ENCODE results near the gene SLC17A7.
"Not testable (repeated sequence)": the region's sequence is repeated elsewhere in the genome, so short reads cannot be mapped to it uniquely, and the experiment has no call there.

Gene SLC17A7

DNA sequence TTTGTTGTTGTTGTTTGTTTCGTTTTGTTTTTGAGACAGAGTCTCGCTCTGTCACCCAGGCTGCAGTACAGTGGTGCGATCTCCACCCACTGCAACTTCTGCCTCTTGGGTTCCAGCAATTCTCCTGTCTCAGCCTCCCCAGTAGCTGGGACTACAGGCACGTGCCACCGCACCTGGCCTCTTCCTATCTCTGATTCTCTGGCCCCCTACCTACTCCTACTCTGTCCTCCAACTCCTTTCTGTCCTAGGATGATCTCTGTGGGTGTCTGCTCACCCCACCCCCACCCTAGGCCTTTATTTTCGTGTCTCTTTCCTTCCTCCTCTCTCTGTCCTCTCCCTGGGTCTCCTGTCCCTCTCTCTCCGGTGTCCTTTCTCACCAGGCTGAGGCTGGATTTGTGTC is 9.1 kb upstream of the SLC17A7 start:
- Histone ChIP-seq H3K36me3 (ENCODE audit: control insufficient read depth, insufficient read depth, low read length) (peaks cover 9% of the 10 kb centered on the region), H3K9me3 (ENCODE audit: control insufficient read depth, low read length) (no peaks in the 10 kb centered on the region), H3K27me3 (ENCODE audit: control insufficient read depth, insufficient read depth, low read length) (no peaks in the 10 kb centered on the region), H3K9ac (ENCODE audit: low read length) (peak overlapping the region; percentile 95), H3K4me1 (ENCODE audit: control insufficient read depth, insufficient read depth, low read length) (peaks cover 18% of the 10 kb centered on the region), H3K4me3 (ENCODE audit: low read length) (peak overlapping the region; percentile 8)

DNA sequence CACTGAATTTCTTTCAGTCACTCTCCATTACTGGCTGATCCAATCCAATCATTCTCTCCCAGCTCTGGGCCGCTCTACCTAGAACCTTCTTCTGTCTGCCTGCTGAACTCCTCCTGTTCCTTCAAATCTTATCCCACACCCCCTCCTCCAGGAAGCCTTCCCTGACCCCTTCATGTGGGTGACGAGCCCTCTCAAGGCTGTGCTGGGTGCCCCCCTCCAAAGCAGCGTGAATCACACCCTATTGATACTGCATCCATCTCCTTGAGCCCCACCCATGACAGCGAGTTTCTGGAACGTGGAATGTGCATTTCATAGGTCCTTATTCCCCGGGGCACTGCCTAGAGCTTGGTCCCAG is 7.1 kb upstream of the SLC17A7 start:
- no peak overlapping the region for H3K4me3 ChIP-seq (ENCODE audit: low read length)
- peaks cover 9% of the 10 kb centered on the region for H3K36me3 ChIP-seq (ENCODE audit: control insufficient read depth, insufficient read depth, low read length)
- H3K4me1 ChIP-seq (ENCODE audit: control insufficient read depth, insufficient read depth, low read length) = peaks cover 12% of the 10 kb centered on the region
- no peaks in the 10 kb centered on the region for H3K27me3 ChIP-seq (ENCODE audit: control insufficient read depth, insufficient read depth, low read length)
- H3K9me3 ChIP-seq (ENCODE audit: control insufficient read depth, low read length) = no peaks in the 10 kb centered on the region
- H3K9ac ChIP-seq (ENCODE audit: low read length) = no peak overlapping the region

DNA sequence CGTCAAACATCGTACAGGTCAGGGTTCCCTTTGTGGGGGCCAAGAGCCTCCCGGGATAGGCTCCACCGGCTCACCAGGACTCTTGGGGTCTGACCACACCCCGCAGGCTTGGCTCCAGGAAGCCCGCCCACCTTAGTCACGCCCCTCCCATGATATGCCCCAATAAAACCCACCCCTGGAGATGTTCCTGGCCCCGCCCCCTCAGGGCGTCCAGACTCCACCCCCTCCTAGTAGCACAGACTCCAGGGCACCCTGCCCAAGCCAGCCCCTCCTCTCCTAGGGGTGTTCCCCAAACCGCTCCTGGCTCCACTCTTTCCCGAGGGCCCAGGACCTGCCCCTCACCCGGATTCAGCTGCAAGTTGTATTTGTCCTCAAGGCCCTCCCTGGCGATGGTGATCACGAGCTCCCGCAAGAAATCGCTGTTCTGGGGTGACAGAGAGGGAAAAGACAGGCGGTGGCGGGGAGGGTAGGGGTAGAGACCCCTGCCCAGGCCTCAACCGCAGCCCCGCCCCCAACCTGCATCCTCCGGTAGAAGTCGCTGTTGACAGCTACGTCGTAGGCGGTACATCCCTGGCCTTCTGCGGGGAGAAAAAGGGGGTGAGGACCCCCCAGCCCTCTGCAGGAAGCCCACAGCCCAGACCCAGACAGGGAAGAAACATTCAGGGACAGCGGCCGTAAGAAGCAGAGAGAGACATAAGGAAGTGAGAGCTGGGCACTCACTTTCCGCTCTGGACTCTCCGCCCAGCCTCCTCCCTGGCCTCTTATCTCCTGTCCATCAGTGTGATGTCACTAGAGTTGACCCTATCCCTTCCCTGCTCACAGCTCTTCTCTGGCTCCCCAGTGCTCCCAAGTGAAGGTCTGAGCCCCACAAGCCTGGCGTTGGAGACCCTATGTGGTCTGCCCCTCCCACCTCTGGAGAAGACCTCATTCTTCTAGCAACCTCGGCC is 6.4 kb upstream of the SLC17A7 start:
- no peak overlapping the region for H3K4me3 ChIP-seq (ENCODE audit: low read length)
- H3K4me1 ChIP-seq (ENCODE audit: control insufficient read depth, insufficient read depth, low read length) = peaks cover 12% of the 10 kb centered on the region
- no peaks in the 10 kb centered on the region for H3K9me3 ChIP-seq (ENCODE audit: control insufficient read depth, low read length)
- peaks cover 9% of the 10 kb centered on the region for H3K36me3 ChIP-seq (ENCODE audit: control insufficient read depth, insufficient read depth, low read length)
- no peaks in the 10 kb centered on the region for H3K27me3 ChIP-seq (ENCODE audit: control insufficient read depth, insufficient read depth, low read length)
- no peak overlapping the region for H3K9ac ChIP-seq (ENCODE audit: low read length)

DNA sequence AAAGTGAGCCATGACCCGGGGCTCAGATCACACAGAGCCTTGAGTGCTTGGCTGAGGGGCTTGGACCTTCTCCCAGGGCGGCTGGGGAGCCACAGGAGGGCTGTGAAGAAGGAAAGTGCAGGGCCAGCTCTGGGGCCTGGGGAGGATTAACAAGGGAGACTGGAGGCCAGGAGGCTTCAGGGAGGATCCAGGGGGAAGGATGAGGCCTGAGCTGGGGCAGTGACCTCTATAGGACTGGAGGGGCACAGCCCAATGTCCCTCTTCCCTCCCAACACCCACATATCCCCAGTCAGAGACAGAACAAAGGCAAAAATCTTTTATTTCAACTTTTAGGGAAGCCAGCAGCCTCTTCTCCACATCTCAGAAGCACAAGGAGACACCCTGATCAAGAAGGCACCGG is 4.7 kb upstream of the SLC17A7 start:
- Histone ChIP-seq H3K36me3 (ENCODE audit: control insufficient read depth, insufficient read depth, low read length) (peaks cover 9% of the 10 kb centered on the region), H3K4me1 (ENCODE audit: control insufficient read depth, insufficient read depth, low read length) (peaks cover 10% of the 10 kb centered on the region), H3K27me3 (ENCODE audit: control insufficient read depth, insufficient read depth, low read length) (peaks cover 14% of the 10 kb centered on the region), H3K4me3 (ENCODE audit: low read length) (no peak overlapping the region), H3K9me3 (ENCODE audit: control insufficient read depth, low read length) (no peaks in the 10 kb centered on the region), H3K9ac (ENCODE audit: low read length) (no peak overlapping the region)

GRCh38 chr19:49444100-49444700 is 2.9 kb upstream of the SLC17A7 start:
- H3K4me3 ChIP-seq (ENCODE audit: low read length); H3K4me1 ChIP-seq (ENCODE audit: control insufficient read depth, insufficient read depth, low read length); H3K36me3 ChIP-seq (ENCODE audit: control insufficient read depth, insufficient read depth, low read length); H3K9ac ChIP-seq (ENCODE audit: low read length); H3K9me3 ChIP-seq (ENCODE audit: control insufficient read depth, low read length): not testable (repeated sequence)
- H3K27me3 ChIP-seq (ENCODE audit: control insufficient read depth, insufficient read depth, low read length) = peaks cover 32% of the 10 kb centered on the region

- H3K27me3 ChIP-seq (ENCODE audit: control insufficient read depth, insufficient read depth, low read length) = peaks cover 38% of the 10 kb centered on the region
- H3K9me3 ChIP-seq (ENCODE audit: control insufficient read depth, low read length) = no peaks in the 10 kb centered on the region
- no peaks in the 10 kb centered on the region for H3K36me3 ChIP-seq (ENCODE audit: control insufficient read depth, insufficient read depth, low read length)
- H3K4me3 ChIP-seq (ENCODE audit: low read length) = peak overlapping the region; percentile 35
- peaks cover 4% of the 10 kb centered on the region for H3K4me1 ChIP-seq (ENCODE audit: control insufficient read depth, insufficient read depth, low read length)
- H3K9ac ChIP-seq (ENCODE audit: low read length) = peak overlapping the region; percentile 55
These were observed 2.2 kb upstream of the SLC17A7 start for GRCh38 chr19:49443366-49444099.

DNA sequence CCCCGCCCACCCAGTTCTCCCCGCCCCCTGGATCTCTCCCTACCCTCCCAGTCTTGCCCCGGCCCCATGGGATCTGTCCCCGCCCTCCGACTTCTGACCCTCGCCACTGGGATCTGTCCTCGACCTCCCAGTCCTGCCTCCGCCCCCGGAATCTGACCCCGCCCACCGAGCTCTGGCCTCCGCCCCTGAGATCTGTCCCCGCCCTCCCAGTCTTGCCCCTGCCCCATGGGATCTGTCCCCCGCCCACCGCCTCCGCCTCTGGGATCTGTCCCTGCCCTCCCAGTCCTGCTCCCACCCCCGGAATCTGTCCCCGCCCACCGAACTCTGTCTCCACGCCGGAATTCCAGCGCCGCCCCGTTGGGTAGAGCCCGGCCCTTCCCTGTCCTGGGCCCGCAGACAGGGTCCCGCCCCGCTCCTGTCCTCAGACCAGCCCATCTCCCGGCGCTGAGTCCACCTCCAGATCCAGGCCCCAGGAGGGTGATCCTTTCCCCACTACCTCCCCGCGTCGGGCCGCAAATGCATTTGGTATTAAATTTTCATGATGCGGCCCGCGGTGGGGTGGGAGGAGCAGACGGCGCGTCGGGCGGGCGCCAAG is 1.5 kb upstream of the SLC17A7 start:
- Histone ChIP-seq H3K27me3 (ENCODE audit: control insufficient read depth, insufficient read depth, low read length) (peaks cover 45% of the 10 kb centered on the region), H3K4me3 (ENCODE audit: low read length) (peak overlapping the region; percentile 35), H3K4me1 (ENCODE audit: control insufficient read depth, insufficient read depth, low read length) (peaks cover 4% of the 10 kb centered on the region), H3K9me3 (ENCODE audit: control insufficient read depth, low read length) (no peaks in the 10 kb centered on the region), H3K9ac (ENCODE audit: low read length) (peak overlapping the region; percentile 55), H3K36me3 (ENCODE audit: control insufficient read depth, insufficient read depth, low read length) (no peaks in the 10 kb centered on the region)

GRCh38 chr19:49442354-49442753 is 1.0 kb upstream of the SLC17A7 start:
- Histone ChIP-seq H3K4me1 (ENCODE audit: control insufficient read depth, insufficient read depth, low read length) (peaks cover 4% of the 10 kb centered on the region), H3K9me3 (ENCODE audit: control insufficient read depth, low read length) (no peaks in the 10 kb centered on the region), H3K27me3 (ENCODE audit: control insufficient read depth, insufficient read depth, low read length) (peaks cover 50% of the 10 kb centered on the region), H3K9ac (ENCODE audit: low read length) (no peak overlapping the region), H3K36me3 (ENCODE audit: control insufficient read depth, insufficient read depth, low read length) (no peaks in the 10 kb centered on the region), H3K4me3 (ENCODE audit: low read length) (peak overlapping the region; percentile 4)

DNA sequence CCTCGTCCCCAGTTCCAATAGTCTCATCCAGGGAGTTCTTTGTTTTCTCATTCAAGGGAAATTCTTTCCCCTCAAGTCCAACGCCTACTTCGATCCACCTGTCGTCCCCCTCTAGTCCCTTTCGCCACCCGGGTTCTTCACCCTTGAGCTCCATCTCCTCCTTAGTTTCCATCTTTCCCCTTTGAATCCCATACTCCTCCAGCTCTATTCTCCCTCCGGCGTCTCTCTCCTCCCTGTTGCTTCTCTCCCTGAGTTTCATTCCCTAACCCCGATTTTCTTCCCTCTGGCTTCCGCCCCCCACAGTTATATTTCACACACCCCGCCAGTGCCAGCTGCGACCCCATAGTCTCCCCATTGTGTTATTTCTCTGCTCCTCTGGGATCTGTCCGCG is 628 bp upstream of the SLC17A7 start:
- Histone ChIP-seq H3K9ac (ENCODE audit: low read length) (no peak overlapping the region), H3K4me3 (ENCODE audit: low read length) (peak overlapping the region; percentile 4), H3K9me3 (ENCODE audit: control insufficient read depth, low read length) (no peaks in the 10 kb centered on the region), H3K27me3 (ENCODE audit: control insufficient read depth, insufficient read depth, low read length) (peaks cover 54% of the 10 kb centered on the region), H3K4me1 (ENCODE audit: control insufficient read depth, insufficient read depth, low read length) (peaks cover 4% of the 10 kb centered on the region), H3K36me3 (ENCODE audit: control insufficient read depth, insufficient read depth, low read length) (no peaks in the 10 kb centered on the region)

GRCh38 chr19:49440439-49441209 is 703 bp downstream of the SLC17A7 start:
- H3K9me3 ChIP-seq (ENCODE audit: control insufficient read depth, low read length) = no peaks in the 10 kb centered on the region
- no peak overlapping the region for H3K4me3 ChIP-seq (ENCODE audit: low read length)
- peaks cover 4% of the 10 kb centered on the region for H3K4me1 ChIP-seq (ENCODE audit: control insufficient read depth, insufficient read depth, low read length)
- peaks cover 68% of the 10 kb centered on the region for H3K27me3 ChIP-seq (ENCODE audit: control insufficient read depth, insufficient read depth, low read length)
- no peak overlapping the region for H3K9ac ChIP-seq (ENCODE audit: low read length)
- no peaks in the 10 kb centered on the region for H3K36me3 ChIP-seq (ENCODE audit: control insufficient read depth, insufficient read depth, low read length)

GRCh38 chr19:49439836-49440235 is 1.5 kb downstream of the SLC17A7 start:
- H3K9ac ChIP-seq (ENCODE audit: low read length) = no peak overlapping the region
- no peaks in the 10 kb centered on the region for H3K9me3 ChIP-seq (ENCODE audit: control insufficient read depth, low read length)
- peaks cover 4% of the 10 kb centered on the region for H3K4me1 ChIP-seq (ENCODE audit: control insufficient read depth, insufficient read depth, low read length)
- H3K27me3 ChIP-seq (ENCODE audit: control insufficient read depth, insufficient read depth, low read length) = peaks cover 75% of the 10 kb centered on the region
- no peak overlapping the region for H3K4me3 ChIP-seq (ENCODE audit: low read length)
- H3K36me3 ChIP-seq (ENCODE audit: control insufficient read depth, insufficient read depth, low read length) = no peaks in the 10 kb centered on the region

Data from mucosa of stomach (tissue), 1 donor.